KMS-11 (cell line): ENCODE measurements around the gene PHOSPHO1.
"Not testable (repeated sequence)": the region's sequence is repeated elsewhere in the genome, so short reads cannot be mapped to it uniquely, and the experiment has no call there.

Experiments
- H2AFZ ChIP-seq: fragments of 200-600 bp; sonication (generic); 2 replicates; pipeline ENCODE4 v1.6.1; 2016; ENCODE audit warnings: antibody characterized with exemption, mixed run types, low read depth
- H3K27ac ChIP-seq: fragments of 200-600 bp; sonication (generic); 2 replicates; pipeline ENCODE4 v1.6.1; 2016; ENCODE audit warnings: mild to moderate bottlenecking, mixed run types
- H3K27me3 ChIP-seq: fragments of 200-600 bp; sonication (generic); 2 replicates; pipeline ENCODE4 v1.6.1; 2017; ENCODE audit warnings: mild to moderate bottlenecking, low read depth, mixed run types, moderate library complexity; ENCODE audit not compliant: insufficient read depth
- H3K36me3 ChIP-seq: fragments of 200-600 bp; sonication (generic); 2 replicates; pipeline ENCODE4 v1.6.1; 2017; ENCODE audit warnings: mild to moderate bottlenecking, mixed run types; ENCODE audit not compliant: insufficient read depth
- H3K4me1 ChIP-seq: fragments of 200-600 bp; sonication (generic); 2 replicates; pipeline ENCODE4 v1.6.1; 2016; ENCODE audit warnings: mild to moderate bottlenecking, low read depth, mixed run types; ENCODE audit not compliant: poor library complexity, severe bottlenecking
- H3K4me2 ChIP-seq: fragments of 200-600 bp; sonication (generic); 2 replicates; pipeline ENCODE4 v1.7.0; 2016; ENCODE audit warnings: mild to moderate bottlenecking, mixed run types
- H3K4me3 ChIP-seq: fragments of 200-600 bp; sonication (generic); IDR thresholded peaks from 2 replicates; pipeline ENCODE4 v1.6.1; 2017; ENCODE audit warnings: low read depth, low read length, mixed read lengths; ENCODE audit not compliant: insufficient read depth
- H3K79me2 ChIP-seq: fragments of 200-600 bp; sonication (generic); 2 replicates; pipeline ENCODE4 v1.6.1; 2016; ENCODE audit warnings: low read depth, mixed run types; ENCODE audit not compliant: insufficient read depth
- H3K9ac ChIP-seq: fragments of 200-600 bp; sonication (generic); 2 replicates; pipeline ENCODE4 v1.6.1; 2016; ENCODE audit warnings: mild to moderate bottlenecking, mixed run types
- H4K20me1 ChIP-seq: fragments of 200-600 bp; sonication (generic); 2 replicates; pipeline ENCODE4 v1.6.1; 2016; ENCODE audit warnings: mild to moderate bottlenecking, mixed run types; ENCODE audit not compliant: insufficient read depth
- CTCF ChIP-seq: fragments of 200-600 bp; sonication (generic); conservative IDR thresholded peaks from 2 replicates; pipeline ENCODE4 v1.6.1; 2017; ENCODE audit warnings: low read depth, mild to moderate bottlenecking, antibody characterized with exemption, low read length, moderate library complexity, mixed read lengths

PHOSPHO1 gene

GRCh38 chr17:49230636-49231562 lies at the start of gene PHOSPHO1:
Gene PHOSPHO1, minus strand, starts transcription at chr17:49230787. Its CDS starts 4,096 bp downstream, at chr17:49226691.
- Histone ChIP-seq H2AFZ (peak within 1 kb of the TSS; percentile 96), H3K9ac (peak within 1 kb of the TSS; percentile 13; the same call in 1 of the 2 replicates), H3K27ac (no peak within 1 kb of the TSS), H4K20me1 (no peaks in the 10 kb centered on the region), H3K4me3 (no peak within 1 kb of the TSS), H3K79me2 (no peaks in the 10 kb centered on the region), H3K36me3 (no peaks in the 10 kb centered on the region), H3K27me3 (peaks cover 30% of the 10 kb centered on the region), H3K4me1 (peaks cover 7% of the 10 kb centered on the region), H3K4me2 (peak within 1 kb of the TSS; percentile 71)
- TF ChIP-seq CTCF: no peak

- no peak for TF ChIP-seq CTCF
- Histone ChIP-seq H3K4me2 (no peak overlapping the region), H3K79me2 (no peaks in the 10 kb centered on the region)
Observed at GRCh38 chr17:49280061-49280460, 49.5 kb upstream of the PHOSPHO1 start.

GRCh38 chr17:49279263-49280015 lies 48.9 kb upstream of the PHOSPHO1 start:
- H3K4me1 ChIP-seq, H3K9ac ChIP-seq, H2AFZ ChIP-seq, H4K20me1 ChIP-seq, H3K36me3 ChIP-seq, H3K4me3 ChIP-seq, H3K4me2 ChIP-seq, H3K79me2 ChIP-seq, H3K27me3 ChIP-seq, H3K27ac ChIP-seq: not testable (repeated sequence)

More at GRCh38 chr17:49280061-49280460, 49.5 kb upstream of the PHOSPHO1 start:
- H4K20me1 ChIP-seq: no peaks in the 10 kb centered on the region
- H3K4me1 ChIP-seq: no peaks in the 10 kb centered on the region
- no peak overlapping the region for H2AFZ ChIP-seq
- no peak overlapping the region for H3K4me3 ChIP-seq
- no peak overlapping the region for H3K27ac ChIP-seq
- no peak overlapping the region for H3K9ac ChIP-seq
- no peaks in the 10 kb centered on the region for H3K27me3 ChIP-seq
- H3K36me3 ChIP-seq: no peaks in the 10 kb centered on the region

GRCh38 chr17:49278076-49278475 lies 47.5 kb upstream of the PHOSPHO1 start:
- Histone ChIP-seq H2AFZ (no peak overlapping the region), H3K27me3 (no peaks in the 10 kb centered on the region), H3K79me2 (no peaks in the 10 kb centered on the region), H3K4me1 (no peaks in the 10 kb centered on the region), H3K9ac (no peak overlapping the region), H3K4me3 (no peak overlapping the region), H4K20me1 (no peaks in the 10 kb centered on the region), H3K36me3 (no peaks in the 10 kb centered on the region), H3K4me2 (no peak overlapping the region), H3K27ac (no peak overlapping the region)
- TF ChIP-seq CTCF: no peak
